AG09319 (cell line): ENCODE results near the gene PAX6.

ENCODE experiments used
- DNase-seq: peaks from one replicate; pipeline ENCODE4 v3.0.0-alpha.2; 2010; ENCODE audit warnings: low read depth; ENCODE audit errors: extremely low read depth
- CTCF ChIP-seq: IDR thresholded peaks from 2 replicates; pipeline ENCODE4 v1.5.1; 2011; ENCODE audit warnings: low read depth, mild to moderate bottlenecking, inconsistent platforms, low read length, moderate library complexity

The PAX6 gene

GRCh38 chr11:31817054-31817620 lies 6.0 kb upstream of the PAX6 start:
- DNase-seq = no peak
- no peak for TF ChIP-seq CTCF

- no peak for TF ChIP-seq CTCF
- no peak for DNase-seq
Observed at GRCh38 chr11:31816468-31817053, 5.4 kb upstream of the PAX6 start.

- no peak for DNase-seq
Observed at GRCh38 chr11:31815711-31816467, 4.8 kb upstream of the PAX6 start.

GRCh38 chr11:31814176-31814868 lies 3.2 kb upstream of the PAX6 start:
- no peak for DNase-seq
- TF ChIP-seq CTCF = no peak

More at GRCh38 chr11:31815711-31816467, 4.8 kb upstream of the PAX6 start:
- TF ChIP-seq CTCF = no peak; the same call in 1 of the 2 replicates

GRCh38 chr11:31813391-31814175 lies 2.5 kb upstream of the PAX6 start:
- no peak for DNase-seq
- TF ChIP-seq CTCF = no peak

GRCh38 chr11:31812383-31813381 lies 1.6 kb upstream of the PAX6 start:
- no peak for DNase-seq
- no peak for TF ChIP-seq CTCF
